K562 (cell line): ENCODE results near the gene BCL2L1. TPM values are rescaled to one million over a fixed set of nuclear protein-coding genes. Genes with fewer than 3 reads are reported as not detected.

Source experiments
- ATAC-seq: fragments of 200-7000 bp; cut with Tn5 transposase; 3 replicates; pipeline ENCODE4 v1.9.1; 2020; ENCODE audit warnings: moderate library complexity
- BruUV-seq: library from RNA; stranded (reverse); fragments of 400-500 nt; replicated peaks from 2 replicates; lab custom pipeline; 2021; lab: Mats Ljungman, UMichigan
- CTCF ChIA-PET: fragments of 300-600 bp; formaldehyde crosslinking; extraction: SDS; loops from one replicate; lab custom pipeline; 2021; ENCODE audit warnings: low intra/inter-chr PET ratio; lab: Yijun Ruan, JAX
- POLR2A ChIA-PET: fragments of 300-600, 350-650 bp; sonication (Branson Sonifier 250); formaldehyde crosslinking; extraction: SDS; loops from one replicate; lab custom pipeline; 2021; ENCODE audit warnings: antibody characterized with exemption, inconsistent platforms; lab: Yijun Ruan, JAX
- DNase-seq, 4 experiments: peaks; one replicate each; pipeline versions ENCODE4 v3.0.0 to v3.0.0-alpha.2; 2011 to 2018; ENCODE audit warnings: low spot score in 3 of 4, mixed read lengths in 3 of 4; ENCODE audit errors: extremely low read depth in 1 of 4
- FAIRE-seq: peaks from 2 replicates; lab custom pipeline; 2011; peaks lifted over from hg19 to GRCh38; lab: Jason Lieb, UNC
- H2AFZ ChIP-seq: 2 replicates; pipeline ENCODE4 v1.6.0; 2011; ENCODE audit warnings: low read depth, low read length, control low read depth, inconsistent platforms
- H3K27ac ChIP-seq: fragments of 200-600 bp; 3 replicates; pipeline ENCODE4 v1.8.0; 2011; ENCODE audit warnings: low read depth, mild to moderate bottlenecking, control low read depth, inconsistent platforms, low read length, moderate library complexity, mixed read lengths; ENCODE audit errors: extremely low read depth
- H3K27me3 ChIP-seq, 2 experiments: fragments of 300-600 bp in 1 of 2; 2 replicates in 1 of 2; 3 replicates in 1 of 2; pipeline versions ENCODE4 v1.6.0 to v1.8.0; 2011; ENCODE audit warnings: inconsistent platforms in 2 of 2, low read length in 2 of 2, mild to moderate bottlenecking in 1 of 2, mixed read lengths in 1 of 2, moderate library complexity in 1 of 2; ENCODE audit not compliant: control insufficient read depth in 2 of 2, insufficient read depth in 2 of 2
- H3K36me3 ChIP-seq: fragments of 300-600 bp; 3 replicates; pipeline ENCODE4 v1.8.0; 2011; ENCODE audit warnings: mild to moderate bottlenecking, low read length, inconsistent platforms; ENCODE audit not compliant: control insufficient read depth, insufficient read depth
- H3K4me1 ChIP-seq, 2 experiments: fragments of 200-600 bp in 1 of 2; replicated peaks in 1 of 2; 2 replicates in 1 of 2; 3 replicates in 1 of 2; pipeline versions ENCODE4 v1.5.1 to v1.8.0; 2011; ENCODE audit warnings: inconsistent platforms in 2 of 2, low read length in 2 of 2, mild to moderate bottlenecking in 1 of 2, mixed read lengths in 1 of 2, moderate library complexity in 1 of 2; ENCODE audit not compliant: control insufficient read depth in 2 of 2, insufficient read depth in 2 of 2
- H3K4me2 ChIP-seq: 2 replicates; pipeline ENCODE4 v1.6.1; 2011; ENCODE audit warnings: low read length, control low read depth, inconsistent platforms, mixed read lengths; ENCODE audit not compliant: insufficient read depth
- H3K4me3 ChIP-seq: fragments of 200-600 bp; sonication (generic), shearing (Covaris generic); 2 replicates; pipeline ENCODE4 v1.5.1; 2016; ENCODE audit warnings: control low read depth, inconsistent platforms
- H3K79me2 ChIP-seq: fragments of 200-600 bp; 3 replicates; pipeline ENCODE4 v1.8.0; 2011; ENCODE audit warnings: low read length, inconsistent platforms; ENCODE audit not compliant: control insufficient read depth, insufficient read depth
- H3K9ac ChIP-seq, 2 experiments: 2 replicates each; pipeline versions ENCODE4 v1.6.0 to v1.6.1; 2011; ENCODE audit warnings: low read depth in 2 of 2, low read length in 2 of 2, control low read depth in 1 of 2, inconsistent platforms in 1 of 2, mild to moderate bottlenecking in 1 of 2, mixed read lengths in 1 of 2; ENCODE audit not compliant: insufficient read depth in 1 of 2
- H3K9me1 ChIP-seq: one replicate; pipeline ENCODE4 v1.6.0; 2011; ENCODE audit warnings: inconsistent platforms, mild to moderate bottlenecking, low read length, moderate library complexity; ENCODE audit not compliant: control insufficient read depth, insufficient read depth
- H3K9me3 ChIP-seq: replicated peaks from 2 replicates; pipeline ENCODE4 v1.5.1; 2011; ENCODE audit warnings: low read depth, low read length, inconsistent platforms; ENCODE audit not compliant: control insufficient read depth, insufficient read depth
- H4K20me1 ChIP-seq: replicated peaks from 2 replicates; pipeline ENCODE4 v1.6.1; 2011; ENCODE audit warnings: low read length, inconsistent platforms, mixed read lengths; ENCODE audit not compliant: control insufficient read depth, insufficient read depth
- BMI1 ChIP-seq: fragments of 150-350 bp; IDR thresholded peaks from 2 replicates; pipeline ENCODE4 v1.6.1; 2014; ENCODE audit warnings: low read length
- CBX5 ChIP-seq: IDR thresholded peaks from 2 replicates; pipeline ENCODE4 v1.6.1; 2014; ENCODE audit warnings: low read depth, borderline replicate concordance
- COPS2 ChIP-seq: fragments of 450-650 bp; conservative IDR thresholded peaks from 2 replicates; pipeline ENCODE4 v1.6.1; 2016; ENCODE audit warnings: mild to moderate bottlenecking, moderate library complexity
- ERF ChIP-seq: fragments of 450-650 bp; formaldehyde crosslinking; IDR thresholded peaks from 2 replicates; pipeline ENCODE4 v1.4.0; 2020; ENCODE audit warnings: mild to moderate bottlenecking, mixed read lengths
- GABPA ChIP-seq: fragments of 200-800 bp; sonication (Bioruptor generic); conservative IDR thresholded peaks from 2 replicates; pipeline ENCODE4 v1.6.1; 2016; ENCODE audit warnings: low read depth, missing genetic modification characterization, missing compliant biosample characterization
- GATA2 ChIP-seq: sonication (generic); formaldehyde crosslinking; IDR thresholded peaks from 2 replicates; pipeline ENCODE4 v1.4.0; 2020; ENCODE audit warnings: mild to moderate bottlenecking, missing genetic modification reagents
- MCM2 ChIP-seq: fragments of 450-650 bp; IDR thresholded peaks from 2 replicates; pipeline ENCODE4 v1.6.1; 2017; ENCODE audit warnings: low read depth, mild to moderate bottlenecking
- NONO ChIP-seq, 2 experiments: fragments of 200-400 bp in 1 of 2; fragments of 450-650 bp in 1 of 2; formaldehyde crosslinking in 1 of 2; IDR thresholded peaks; 2 replicates each; pipeline ENCODE4 v1.6.1; 2017; ENCODE audit warnings: low read depth in 2 of 2, mild to moderate bottlenecking in 2 of 2, moderate library complexity in 2 of 2, low read length in 1 of 2
- RB1 ChIP-seq: fragments of 450-650 bp; IDR thresholded peaks from 2 replicates; pipeline ENCODE4 v1.6.1; 2017; ENCODE audit warnings: low read depth, mild to moderate bottlenecking
- U2AF1 ChIP-seq: fragments of 200-400 bp; formaldehyde crosslinking; optimal IDR thresholded peaks from 2 replicates; pipeline ENCODE3; 2017; ENCODE audit warnings: mild to moderate bottlenecking, low read depth, low read length, moderate library complexity
- ZNF263 ChIP-seq: sonication (generic); formaldehyde crosslinking; IDR thresholded peaks from 2 replicates; pipeline ENCODE4 v1.8.0; 2022; ENCODE audit warnings: mild to moderate bottlenecking, missing genetic modification reagents, borderline replicate concordance
- WGBS: fragments of 100-300 bp; shearing (Covaris generic); methylation state at CpG from one replicate; pipeline ENCODE4 v1.1.6; 2016; ENCODE audit warnings: low coverage, mixed read lengths; ENCODE audit not compliant: insufficient coverage; ENCODE audit errors: missing lambda C conversion rate; 5-methylcytosine and 5-hydroxymethylcytosine counted together
- in situ Hi-C: fragments of 300-500 bp; cut with MboI; formaldehyde crosslinking; loops from 4 replicates; pipeline ENCODE4 v1.15.0; 2018; ENCODE audit warnings: inconsistent platforms, mixed read lengths
- intact Hi-C: fragments of 100-400 bp; cut with micrococcal nuclease; formaldehyde crosslinking; loops from 2 replicates; pipeline ENCODE4 v1.14.2; 2022
- polyA plus RNA-seq, 8 experiments: library from polyadenylated mRNA; depleted of rRNA in 4 of 8; stranded (reverse) in 5 of 8; unstranded in 3 of 8; fragments of >200 nt; fragmentation: Nextera tagmentation in 2 of 8; fragmentation: Illumina TruSeq in 1 of 8; extraction: Ambion mirVana in 2 of 8; extraction: Trizol in 1 of 8; gene quantifications; 2 replicates each; pipeline versions ENCODE4 v1.2.1 to v1.2.3, GENCODE V29; 2011 to 2014; ENCODE audit warnings: inconsistent platforms in 1 of 8, missing spikeins in 1 of 8
- total RNA-seq, 7 experiments: library from RNA; depleted of rRNA in 6 of 7; stranded (reverse); fragments of >200 nt in 6 of 7; fragmentation: Illumina TruSeq in 2 of 7; extraction: Trizol in 2 of 7; gene quantifications; 2 replicates each; pipeline versions ENCODE4 v1.2.1 to v1.2.3, GENCODE V29; 2011 to 2021; ENCODE audit warnings: low replicate concordance in 1 of 7
- TF ChIP-seq, protein P1 (sequence below): fragments of 450-650 bp; conservative IDR thresholded peaks from 2 replicates; pipeline ENCODE4 v1.6.1; 2016; ENCODE audit warnings: missing genetic modification characterization, low read depth, mild to moderate bottlenecking, control low read depth, missing compliant biosample characterization
- TF ChIP-seq, protein P2 (sequence below): fragments of 250-450 bp; sonication (Bioruptor Pico); IDR thresholded peaks from 2 replicates; pipeline ENCODE4 v1.4.0; 2020; ENCODE audit warnings: borderline replicate concordance
- TF ChIP-seq, protein P3 (sequence below): sonication (generic); formaldehyde crosslinking; IDR thresholded peaks from 2 replicates; pipeline ENCODE4 v1.8.0; 2023; ENCODE audit warnings: missing genetic modification reagents, mild to moderate bottlenecking, borderline replicate concordance

The BCL2L1 gene
- total and polyA plus RNA-seq, 9 of the 15 experiments (the other 6 are each of a cell fraction or from before 2014, with no cell fraction given), result 3.3 to 182 (median 120) TPM

DNA sequence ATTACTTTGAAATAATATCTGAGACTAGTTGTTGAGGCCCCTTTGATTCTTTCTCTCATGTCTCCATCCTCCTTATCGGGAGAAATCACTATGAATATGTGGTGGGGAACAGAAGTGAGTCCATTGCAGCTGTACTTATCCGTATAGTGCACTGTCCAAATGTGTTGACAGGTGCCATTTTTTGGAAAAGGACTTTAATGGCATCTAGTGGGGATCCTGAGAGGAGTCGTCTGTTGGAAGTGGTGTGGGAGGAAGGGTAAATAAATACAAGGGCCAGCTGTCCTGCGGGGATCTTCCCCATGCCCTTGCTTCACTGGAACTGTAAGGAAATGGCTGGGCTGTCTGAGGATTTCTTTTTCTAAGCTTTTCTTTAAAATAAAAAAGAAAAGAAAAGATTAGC lies 35.9 kb upstream of the BCL2L1 start:
- Histone ChIP-seq H3K4me3 (no peak overlapping the region), H4K20me1 (0 out of 2 replicates have a peak, but pooled peaks cover 6% of the 10 kb centered on the region), H3K36me3 (peaks cover 77% of the 10 kb centered on the region), H3K9ac (no peak overlapping the region), H2AFZ (no peak overlapping the region), H3K27me3 (no peaks in the 10 kb centered on the region), H3K4me2 (no peak overlapping the region), H3K9me1 (no peaks in the 10 kb centered on the region), H3K27ac (no peak overlapping the region), H3K79me2 (peaks cover 84% of the 10 kb centered on the region), H3K4me1 (no peaks in the 10 kb centered on the region), H3K9me3 (no peaks in the 10 kb centered on the region)
- intact Hi-C loops, result no loop called here
- no TSS peak for BruUV-seq
- 75% methylated on average over 4 of the region's 4 CpGs for WGBS
- no peak for FAIRE-seq
- ATAC-seq, result no peak
- DNase-seq, result no peak
- ChIA-PET CTCF (no interaction called here), POLR2A (interaction anchor here (0.7 to 1.5 kb wide), 3 partner anchors 11 to 98 kb away, joined by 3 to 4 read pairs (median 4); no protein-coding TSS in a partner anchor)
- in situ Hi-C loops, result no loop called here
- TF ChIP-seq, protein P1, sequence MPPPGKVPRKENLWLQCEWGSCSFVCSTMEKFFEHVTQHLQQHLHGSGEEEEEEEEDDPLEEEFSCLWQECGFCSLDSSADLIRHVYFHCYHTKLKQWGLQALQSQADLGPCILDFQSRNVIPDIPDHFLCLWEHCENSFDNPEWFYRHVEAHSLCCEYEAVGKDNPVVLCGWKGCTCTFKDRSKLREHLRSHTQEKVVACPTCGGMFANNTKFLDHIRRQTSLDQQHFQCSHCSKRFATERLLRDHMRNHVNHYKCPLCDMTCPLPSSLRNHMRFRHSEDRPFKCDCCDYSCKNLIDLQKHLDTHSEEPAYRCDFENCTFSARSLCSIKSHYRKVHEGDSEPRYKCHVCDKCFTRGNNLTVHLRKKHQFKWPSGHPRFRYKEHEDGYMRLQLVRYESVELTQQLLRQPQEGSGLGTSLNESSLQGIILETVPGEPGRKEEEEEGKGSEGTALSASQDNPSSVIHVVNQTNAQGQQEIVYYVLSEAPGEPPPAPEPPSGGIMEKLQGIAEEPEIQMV (tag), result no peak
- TF ChIP-seq GATA2 (CRISPR knock-in tag) (no peak), ZNF263 (CRISPR knock-in tag) (no peak), NONO (IDR thresholded peaks at IDR 0.05; ENCODE audit: low read depth in 2 of 2, low read length in 1 of 2) (no peak), RB1 (no peak), ERF (CRISPR knock-in tag) (no peak), CBX5 (no peak), U2AF1 (no peak), MCM2 (no peak), COPS2 (no peak), BMI1 (no peak), GABPA (tag) (no peak)
- TF ChIP-seq, protein P2, sequence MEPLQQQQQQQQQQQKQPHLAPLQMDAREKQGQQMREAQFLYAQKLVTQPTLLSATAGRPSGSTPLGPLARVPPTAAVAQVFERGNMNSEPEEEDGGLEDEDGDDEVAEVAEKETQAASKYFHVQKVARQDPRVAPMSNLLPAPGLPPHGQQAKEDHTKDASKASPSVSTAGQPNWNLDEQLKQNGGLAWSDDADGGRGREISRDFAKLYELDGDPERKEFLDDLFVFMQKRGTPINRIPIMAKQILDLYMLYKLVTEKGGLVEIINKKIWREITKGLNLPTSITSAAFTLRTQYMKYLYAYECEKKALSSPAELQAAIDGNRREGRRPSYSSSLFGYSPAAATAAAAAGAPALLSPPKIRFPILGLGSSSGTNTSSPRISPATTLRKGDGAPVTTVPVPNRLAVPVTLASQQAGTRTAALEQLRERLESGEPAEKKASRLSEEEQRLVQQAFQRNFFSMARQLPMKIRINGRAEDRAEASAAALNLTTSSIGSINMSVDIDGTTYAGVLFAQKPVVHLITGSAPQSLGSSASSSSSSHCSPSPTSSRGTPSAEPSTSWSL (CRISPR knock-in tag), result no peak
- TF ChIP-seq, protein P3, sequence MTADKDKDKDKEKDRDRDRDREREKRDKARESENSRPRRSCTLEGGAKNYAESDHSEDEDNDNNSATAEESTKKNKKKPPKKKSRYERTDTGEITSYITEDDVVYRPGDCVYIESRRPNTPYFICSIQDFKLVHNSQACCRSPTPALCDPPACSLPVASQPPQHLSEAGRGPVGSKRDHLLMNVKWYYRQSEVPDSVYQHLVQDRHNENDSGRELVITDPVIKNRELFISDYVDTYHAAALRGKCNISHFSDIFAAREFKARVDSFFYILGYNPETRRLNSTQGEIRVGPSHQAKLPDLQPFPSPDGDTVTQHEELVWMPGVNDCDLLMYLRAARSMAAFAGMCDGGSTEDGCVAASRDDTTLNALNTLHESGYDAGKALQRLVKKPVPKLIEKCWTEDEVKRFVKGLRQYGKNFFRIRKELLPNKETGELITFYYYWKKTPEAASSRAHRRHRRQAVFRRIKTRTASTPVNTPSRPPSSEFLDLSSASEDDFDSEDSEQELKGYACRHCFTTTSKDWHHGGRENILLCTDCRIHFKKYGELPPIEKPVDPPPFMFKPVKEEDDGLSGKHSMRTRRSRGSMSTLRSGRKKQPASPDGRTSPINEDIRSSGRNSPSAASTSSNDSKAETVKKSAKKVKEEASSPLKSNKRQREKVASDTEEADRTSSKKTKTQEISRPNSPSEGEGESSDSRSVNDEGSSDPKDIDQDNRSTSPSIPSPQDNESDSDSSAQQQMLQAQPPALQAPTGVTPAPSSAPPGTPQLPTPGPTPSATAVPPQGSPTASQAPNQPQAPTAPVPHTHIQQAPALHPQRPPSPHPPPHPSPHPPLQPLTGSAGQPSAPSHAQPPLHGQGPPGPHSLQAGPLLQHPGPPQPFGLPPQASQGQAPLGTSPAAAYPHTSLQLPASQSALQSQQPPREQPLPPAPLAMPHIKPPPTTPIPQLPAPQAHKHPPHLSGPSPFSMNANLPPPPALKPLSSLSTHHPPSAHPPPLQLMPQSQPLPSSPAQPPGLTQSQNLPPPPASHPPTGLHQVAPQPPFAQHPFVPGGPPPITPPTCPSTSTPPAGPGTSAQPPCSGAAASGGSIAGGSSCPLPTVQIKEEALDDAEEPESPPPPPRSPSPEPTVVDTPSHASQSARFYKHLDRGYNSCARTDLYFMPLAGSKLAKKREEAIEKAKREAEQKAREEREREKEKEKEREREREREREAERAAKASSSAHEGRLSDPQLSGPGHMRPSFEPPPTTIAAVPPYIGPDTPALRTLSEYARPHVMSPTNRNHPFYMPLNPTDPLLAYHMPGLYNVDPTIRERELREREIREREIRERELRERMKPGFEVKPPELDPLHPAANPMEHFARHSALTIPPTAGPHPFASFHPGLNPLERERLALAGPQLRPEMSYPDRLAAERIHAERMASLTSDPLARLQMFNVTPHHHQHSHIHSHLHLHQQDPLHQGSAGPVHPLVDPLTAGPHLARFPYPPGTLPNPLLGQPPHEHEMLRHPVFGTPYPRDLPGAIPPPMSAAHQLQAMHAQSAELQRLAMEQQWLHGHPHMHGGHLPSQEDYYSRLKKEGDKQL (CRISPR knock-in tag), result no peak
